Measurements from ENCODE around the gene NDC80.
"Not testable (repeated sequence)": the region's sequence is repeated elsewhere in the genome, so short reads cannot be mapped to it uniquely, and the experiment has no call there.

Gene NDC80

GRCh38 chr18:2571200-2572170 is at the start of gene NDC80, which contains the start of gene METTL4:
TSS of gene NDC80 (plus strand) at chr18:2571557. CDS start at chr18:2572986, 1,429 bp downstream.
TSS of gene METTL4 (minus strand) at chr18:2571505. CDS start at chr18:2567216, 4,289 bp downstream.
- DNase-seq = peak; percentile 86

GRCh38 chr18:2522112-2522511 is 49.2 kb upstream of the NDC80 start:
- no peak for DNase-seq

GRCh38 chr18:2524794-2525198 is 46.6 kb upstream of the NDC80 start:
- DNase-seq = not testable (repeated sequence)

GRCh38 chr18:2526329-2526728 is 45.0 kb upstream of the NDC80 start:
- no peak for DNase-seq

GRCh38 chr18:2529154-2529553 is 42.2 kb upstream of the NDC80 start:
- DNase-seq = no peak

GRCh38 chr18:2531751-2532150 is 39.6 kb upstream of the NDC80 start:
- no peak for DNase-seq

GRCh38 chr18:2532797-2533196 is 38.6 kb upstream of the NDC80 start:
- no peak for DNase-seq

- no peak for DNase-seq
These were observed 36.5 kb upstream of the NDC80 start for GRCh38 chr18:2534906-2535305.

- no peak for DNase-seq
These were observed 35.9 kb upstream of the NDC80 start for GRCh38 chr18:2535419-2535910.

- no peak for DNase-seq
These were observed 35.3 kb upstream of the NDC80 start for GRCh38 chr18:2536063-2536462.

- no peak for DNase-seq
These were observed 34.9 kb upstream of the NDC80 start for GRCh38 chr18:2536493-2536892.

GRCh38 chr18:2537296-2537695 is 34.1 kb upstream of the NDC80 start:
- DNase-seq = no peak

GRCh38 chr18:2538236-2538635 is 33.1 kb upstream of the NDC80 start:
- no peak for DNase-seq

- no peak for DNase-seq
These were observed 32.5 kb upstream of the NDC80 start for GRCh38 chr18:2538844-2539243.

GRCh38 chr18:2540575-2540974 is 30.8 kb upstream of the NDC80 start:
- DNase-seq = no peak

GRCh38 chr18:2541925-2542563 is 29.3 kb upstream of the NDC80 start:
- peak; percentile 31 for DNase-seq

GRCh38 chr18:2545155-2545554 is 26.2 kb upstream of the NDC80 start:
- DNase-seq = no peak

GRCh38 chr18:2547477-2548087 is 23.8 kb upstream of the NDC80 start:
- DNase-seq = peak; percentile 35

- no peak for DNase-seq
These were observed 21.9 kb upstream of the NDC80 start for GRCh38 chr18:2549462-2549861.

GRCh38 chr18:2551425-2551824 is 19.9 kb upstream of the NDC80 start:
- DNase-seq = no peak

- no peak for DNase-seq
These were observed 16.7 kb upstream of the NDC80 start for GRCh38 chr18:2554696-2555095.

- no peak for DNase-seq
These were observed 15.5 kb upstream of the NDC80 start for GRCh38 chr18:2555895-2556294.

- DNase-seq = no peak
These were observed 13.8 kb upstream of the NDC80 start for GRCh38 chr18:2557536-2557935.
